ENCODE results near the gene KRTAP1-1.

DNA sequence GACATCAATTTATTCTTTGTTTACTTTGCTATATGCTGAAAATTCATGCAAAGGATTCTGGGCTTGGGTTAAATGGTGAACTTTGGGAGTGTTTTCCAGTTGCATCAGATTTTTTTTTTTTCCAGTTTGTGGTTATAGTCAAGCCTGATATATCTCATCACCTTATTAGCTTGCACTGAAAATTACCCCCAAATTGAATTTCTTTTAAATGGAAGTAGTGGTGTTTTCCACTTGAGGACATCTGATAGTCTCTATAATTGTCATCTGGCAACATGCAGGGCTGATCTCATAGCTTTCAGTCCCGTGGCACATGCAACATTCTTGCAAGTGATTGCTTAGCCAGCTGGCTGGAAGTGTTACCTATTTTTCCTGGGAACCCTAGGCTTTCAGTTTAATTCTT lies 27.6 kb downstream of the KRTAP1-1 start:
- no peak for TF ChIP-seq CTCF (conservative IDR thresholded peaks at IDR 0.05; ENCODE audit: low read depth, low read length)
- TF ChIP-seq EZH2 (IDR thresholded peaks at IDR 0.05; ENCODE audit: low read length, unreplicated experiment) = no peak
- TF ChIP-seq EZH2phosphoT487 (IDR thresholded peaks at IDR 0.05; ENCODE audit: borderline replicate concordance, low read length) = no peak

Data from PC-3 (cell line).